Lung (tissue), 12 donors: Measurements from ENCODE around the gene TSPAN18. TPM values are rescaled to one million over a fixed set of nuclear protein-coding genes. Genes with fewer than 3 reads are reported as not detected.

Experiments used
- ATAC-seq: fragments of 200-7000 bp; cut with Tn5 transposase; one replicate; pipeline ENCODE4 v1.9.1; 2020; ENCODE audit warnings: moderate number of reproducible peaks; ENCODE audit not compliant: insufficient read depth, low FRiP score
- DNase-seq, 3 donors: peaks; one replicate each; pipeline ENCODE4 v3.0.0-alpha.2; 2013 to 2017
- H3K27ac ChIP-seq, 2 donors: one replicate each; pipeline ENCODE4 v1.5.1; 2013; ENCODE audit warnings: mild to moderate bottlenecking in 2 of 2, moderate library complexity in 2 of 2, control low read depth in 1 of 2, inconsistent platforms in 1 of 2, low read depth in 1 of 2, low read length in 1 of 2
- H3K27me3 ChIP-seq, 3 donors: one replicate each; pipeline ENCODE4 v1.5.1; 2013; ENCODE audit warnings: low read length in 2 of 3; ENCODE audit not compliant: control insufficient read depth in 3 of 3, insufficient read depth in 3 of 3
- H3K36me3 ChIP-seq, 4 donors: one replicate each; pipeline ENCODE4 v1.5.1; 2013; ENCODE audit warnings: low read length in 4 of 4, mild to moderate bottlenecking in 1 of 4, moderate library complexity in 1 of 4; ENCODE audit not compliant: control insufficient read depth in 4 of 4, insufficient read depth in 4 of 4
- H3K4me1 ChIP-seq, 5 donors: one replicate each; pipeline ENCODE4 v1.5.1; 2013; ENCODE audit warnings: low read length in 5 of 5, mild to moderate bottlenecking in 2 of 5, moderate library complexity in 1 of 5; ENCODE audit not compliant: control insufficient read depth in 5 of 5, insufficient read depth in 5 of 5
- H3K4me3 ChIP-seq: one replicate; pipeline ENCODE4 v1.5.1; 2013; ENCODE audit warnings: mild to moderate bottlenecking, control low read depth, moderate library complexity
- H3K9ac ChIP-seq, 2 donors: one replicate each; pipeline ENCODE4 v1.5.1; 2013; ENCODE audit warnings: low read length in 2 of 2, control low read depth in 1 of 2; ENCODE audit not compliant: insufficient read depth in 1 of 2
- H3K9me3 ChIP-seq, 4 donors: one replicate each; pipeline ENCODE4 v1.5.1; 2013; ENCODE audit warnings: low read length in 3 of 4, mild to moderate bottlenecking in 1 of 4, moderate library complexity in 1 of 4; ENCODE audit not compliant: control insufficient read depth in 4 of 4, insufficient read depth in 3 of 4
- CTCF ChIP-seq: IDR thresholded peaks from 2 replicates; pipeline ENCODE4 v1.5.1; 2012; ENCODE audit warnings: mild to moderate bottlenecking; ENCODE audit errors: control extremely low read depth, extremely low read depth
- WGBS, 2 donors: extraction: QIAGEN DNeasy Blood & Tissue Kit; methylation state at CpG; one replicate each; pipeline ENCODE4 v1.1.7; 2013; 5-methylcytosine and 5-hydroxymethylcytosine counted together
- polyA plus RNA-seq, 2 donors: library from polyadenylated mRNA; stranded (reverse); fragments of 200-250 nt; gene quantifications; one replicate each; pipeline ENCODE4 v1.2.1, GENCODE V29; 2013
- total RNA-seq, 2 donors: library from RNA; depleted of rRNA in 1 of 2; stranded (reverse); fragments of >200 nt in 1 of 2; gene quantifications; one replicate each; pipeline ENCODE4 v1.2.1, GENCODE V29; 2014 to 2021
- donor health status: control.
- donor health status: control.
- donor health status: Bipolar disorder and iron deficiency.
- donor health status: healthy.
- donor health status: DM: yes; HTN: yes; CAD: no.

The TSPAN18 gene
- total and polyA plus RNA-seq, 4 donors: 8.3 to 40.7 (median 21.4) TPM

- H3K9ac ChIP-seq: no peak overlapping the region
- WGBS, 2 donors: 83 to 84% methylated on average over 3 of the region's 3 CpGs
- TF ChIP-seq CTCF: no peak
- no peak for ATAC-seq
- H3K4me1 ChIP-seq: no peaks in the 10 kb centered on the region
- no peaks in the 10 kb centered on the region for H3K36me3 ChIP-seq
- DNase-seq: peak; percentile 43 to 58 (median 45)
- H3K27me3 ChIP-seq: no peaks in the 10 kb centered on the region
- no peak overlapping the region for H3K27ac ChIP-seq
- peaks cover 0 to 5% (median 1%) of the 10 kb centered on the region in 4 donors for H3K9me3 ChIP-seq
- no peak overlapping the region for H3K4me3 ChIP-seq
Observed at GRCh38 chr11:44899959-44900358, 173.2 kb downstream of the TSPAN18 start.

- no peaks in the 10 kb centered on the region for H3K36me3 ChIP-seq
- H3K9ac ChIP-seq: no peak overlapping the region
- 91 to 95% methylated on average over 7 of the region's 7 CpGs for WGBS, 2 donors
- H3K27ac ChIP-seq: no peak overlapping the region
- DNase-seq: no peak
- peaks cover 0 to 5% (median 1%) of the 10 kb centered on the region in 4 donors for H3K9me3 ChIP-seq
- no peak for ATAC-seq
- H3K4me1 ChIP-seq: no peaks in the 10 kb centered on the region
- no peaks in the 10 kb centered on the region for H3K27me3 ChIP-seq
- no peak for TF ChIP-seq CTCF
- H3K4me3 ChIP-seq: no peak overlapping the region
Observed at GRCh38 chr11:44901120-44901633, 174.4 kb downstream of the TSPAN18 start.

GRCh38 chr11:44901786-44902185 lies 175.0 kb downstream of the TSPAN18 start:
- Histone ChIP-seq H3K4me3 (no peak overlapping the region), H3K36me3 (no peaks in the 10 kb centered on the region), H3K27me3 (no peaks in the 10 kb centered on the region), H3K4me1 (no peaks in the 10 kb centered on the region), H3K9me3 (peaks cover 0 to 5% (median 1%) of the 10 kb centered on the region in 4 donors), H3K9ac (no peak overlapping the region), H3K27ac (no peak overlapping the region)
- DNase-seq (no peak), ATAC-seq (no peak)
- WGBS, 2 donors: 91 to 94% methylated on average over 5 of the region's 5 CpGs
- TF ChIP-seq CTCF: no peak

GRCh38 chr11:44903035-44903434 lies 176.3 kb downstream of the TSPAN18 start:
- Histone ChIP-seq H3K27ac (no peak overlapping the region), H3K9me3 (peaks cover 0 to 5% (median 1%) of the 10 kb centered on the region in 4 donors), H3K27me3 (no peaks in the 10 kb centered on the region), H3K4me3 (no peak overlapping the region), H3K36me3 (no peaks in the 10 kb centered on the region), H3K9ac (no peak overlapping the region), H3K4me1 (no peaks in the 10 kb centered on the region)
- WGBS, 2 donors: 80 to 88% methylated on average over 7 of the region's 7 CpGs
- no peak for DNase-seq
- no peak for TF ChIP-seq CTCF
- ATAC-seq: no peak
